ENCODE measurements around the gene POLE. TPM values are rescaled to one million over a fixed set of nuclear protein-coding genes. Genes with fewer than 3 reads are reported as not detected.

POLE gene
- total RNA-seq, 1 experiment from 2014 or later: 62.9 TPM

- ChIA-PET POLR2A (ENCODE audit: unreplicated experiment) (no interaction called here), CTCF (no interaction called here)
- intact Hi-C loops (cut with micrococcal nuclease; ENCODE audit: unreplicated experiment): no loop called here
- DNase-seq: no peak
- H4K20me1 ChIP-seq (ENCODE audit: insufficient read depth): peaks cover 9% of the 10 kb centered on the region; the same call in 1 of the 2 replicates
- BruUV-seq (replicated peaks): no TSS peak
- H3F3A ChIP-seq (ENCODE audit: insufficient read depth, low read depth): no peaks in the 10 kb centered on the region
- no peak overlapping the region for H3K4me3 ChIP-seq
- TF ChIP-seq CTCF (conservative IDR thresholded peaks at IDR 0.05): no peak
- TF ChIP-seq EZH2 (IDR thresholded peaks at IDR 0.05; ENCODE audit: low read depth): no peak
- H2AFZ ChIP-seq: no peak overlapping the region
- H3K79me2 ChIP-seq (ENCODE audit: low read depth): no peaks in the 10 kb centered on the region
- H3K9me2 ChIP-seq (ENCODE audit: insufficient read depth): no peaks in the 10 kb centered on the region
- H3K36me3 ChIP-seq (ENCODE audit: low read depth): no peaks in the 10 kb centered on the region
- no peak overlapping the region for H3K4me2 ChIP-seq
- no peaks in the 10 kb centered on the region for H3K27me3 ChIP-seq (ENCODE audit: insufficient read depth, low read depth)
- no peak overlapping the region for H3K27ac ChIP-seq
- no peaks in the 10 kb centered on the region for H3K9me3 ChIP-seq (ENCODE audit: insufficient read depth, low read depth)
- no peaks in the 10 kb centered on the region for H3K4me1 ChIP-seq (replicated peaks; ENCODE audit: insufficient read depth)
These were observed 109.0 kb downstream of the POLE start for GRCh38 chr12:132578118-132578517.

GRCh38 chr12:132577191-132577920 lies 109.8 kb downstream of the POLE start:
- Histone ChIP-seq H3K36me3 (ENCODE audit: low read depth) (no peaks in the 10 kb centered on the region), H3K4me2 (no peak overlapping the region), H3K27ac (no peak overlapping the region), H3K79me2 (ENCODE audit: low read depth) (no peaks in the 10 kb centered on the region), H3K9me2 (ENCODE audit: insufficient read depth) (no peaks in the 10 kb centered on the region), H3K4me3 (no peak overlapping the region), H3K9me3 (ENCODE audit: insufficient read depth, low read depth) (no peaks in the 10 kb centered on the region), H3K4me1 (replicated peaks; ENCODE audit: insufficient read depth) (no peaks in the 10 kb centered on the region), H3F3A (ENCODE audit: insufficient read depth, low read depth) (no peaks in the 10 kb centered on the region), H3K27me3 (ENCODE audit: insufficient read depth, low read depth) (no peaks in the 10 kb centered on the region), H2AFZ (no peak overlapping the region), H4K20me1 (ENCODE audit: insufficient read depth) (peaks cover 9% of the 10 kb centered on the region; the same call in 1 of the 2 replicates)
- BruUV-seq (replicated peaks): no TSS peak
- DNase-seq: no peak
- TF ChIP-seq CTCF (conservative IDR thresholded peaks at IDR 0.05) (no peak), EZH2 (IDR thresholded peaks at IDR 0.05; ENCODE audit: low read depth) (no peak)
- intact Hi-C loops (cut with micrococcal nuclease; ENCODE audit: unreplicated experiment): no loop called here
- POLR2A ChIA-PET (ENCODE audit: unreplicated experiment): no interaction called here
- CTCF ChIA-PET: no interaction called here

- no peak overlapping the region for H2AFZ ChIP-seq
- no peaks in the 10 kb centered on the region for H3K27me3 ChIP-seq (ENCODE audit: insufficient read depth, low read depth)
- peaks cover 9% of the 10 kb centered on the region; the same call in 1 of the 2 replicates for H4K20me1 ChIP-seq (ENCODE audit: insufficient read depth)
- no peaks in the 10 kb centered on the region for H3K36me3 ChIP-seq (ENCODE audit: low read depth)
- no peak for TF ChIP-seq CTCF (conservative IDR thresholded peaks at IDR 0.05)
- TF ChIP-seq EZH2 (IDR thresholded peaks at IDR 0.05; ENCODE audit: low read depth): no peak
- H3K79me2 ChIP-seq (ENCODE audit: low read depth): no peaks in the 10 kb centered on the region
- intact Hi-C loops (cut with micrococcal nuclease; ENCODE audit: unreplicated experiment): no loop called here
- H3K4me3 ChIP-seq: no peak overlapping the region
- H3K4me1 ChIP-seq (replicated peaks; ENCODE audit: insufficient read depth): no peaks in the 10 kb centered on the region
- ChIA-PET POLR2A (ENCODE audit: unreplicated experiment) (no interaction called here), CTCF (no interaction called here)
- no peaks in the 10 kb centered on the region for H3F3A ChIP-seq (ENCODE audit: insufficient read depth, low read depth)
- DNase-seq: no peak
- no TSS peak for BruUV-seq (replicated peaks)
- H3K4me2 ChIP-seq: no peak overlapping the region
- no peaks in the 10 kb centered on the region for H3K9me2 ChIP-seq (ENCODE audit: insufficient read depth)
- no peaks in the 10 kb centered on the region for H3K9me3 ChIP-seq (ENCODE audit: insufficient read depth, low read depth)
- H3K27ac ChIP-seq: no peak overlapping the region
These were observed 110.4 kb downstream of the POLE start for GRCh38 chr12:132576701-132577100.
